Pulmonary artery endothelial cell (primary cell): ENCODE measurements around the gene STAMBPL1. TPM values are rescaled to one million over a fixed set of nuclear protein-coding genes. Genes with fewer than 3 reads are reported as not detected.

Source experiments
- DNase-seq: peaks from one replicate; pipeline ENCODE4 v3.0.0-alpha.2; 2011; ENCODE audit warnings: low read depth, low spot score
- total RNA-seq: library from RNA; depleted of rRNA; stranded (reverse); fragments of >200 nt; gene quantifications from 2 replicates; pipeline ENCODE4 v1.2.3, GENCODE V29; 2014

The STAMBPL1 gene
- total RNA-seq, 1 donor from 2014 or later, result 1.6 TPM

DNA sequence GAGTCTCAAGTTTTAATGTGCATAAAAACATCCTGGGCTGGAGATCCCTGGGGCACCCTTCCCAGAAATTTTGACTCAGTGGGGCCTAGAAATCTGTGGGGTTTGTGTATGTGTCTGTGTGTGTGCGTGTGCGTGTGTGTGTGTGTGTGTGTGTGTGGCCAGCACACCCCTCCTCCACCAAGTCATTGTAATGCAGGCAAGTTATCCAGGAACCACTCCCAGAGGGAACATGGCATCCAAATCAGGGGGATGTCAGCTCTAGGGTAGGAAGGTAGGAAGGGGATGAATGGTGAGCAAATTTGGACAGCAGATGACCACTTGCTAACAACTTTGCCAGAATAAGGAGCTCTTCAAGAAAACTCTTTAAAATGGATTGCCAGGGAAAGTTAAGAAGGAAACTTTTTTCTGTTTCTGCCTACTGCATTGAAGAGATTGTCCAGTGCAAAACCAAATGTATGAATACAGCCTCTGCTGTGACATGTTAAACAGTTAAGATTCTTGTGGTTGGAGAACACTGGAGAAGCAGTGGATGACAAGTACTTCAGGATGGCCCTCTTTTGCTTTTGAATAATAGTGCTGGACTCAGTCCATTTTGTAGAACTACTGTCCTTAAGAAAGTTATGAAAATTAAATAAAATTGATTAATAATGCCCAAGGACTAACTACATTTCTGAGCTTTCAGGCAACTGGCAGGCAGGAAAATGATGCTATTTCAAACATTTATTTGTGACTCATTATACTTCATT, 12.3 kb downstream of the STAMBPL1 start:
- DNase-seq, result no peak

DNA sequence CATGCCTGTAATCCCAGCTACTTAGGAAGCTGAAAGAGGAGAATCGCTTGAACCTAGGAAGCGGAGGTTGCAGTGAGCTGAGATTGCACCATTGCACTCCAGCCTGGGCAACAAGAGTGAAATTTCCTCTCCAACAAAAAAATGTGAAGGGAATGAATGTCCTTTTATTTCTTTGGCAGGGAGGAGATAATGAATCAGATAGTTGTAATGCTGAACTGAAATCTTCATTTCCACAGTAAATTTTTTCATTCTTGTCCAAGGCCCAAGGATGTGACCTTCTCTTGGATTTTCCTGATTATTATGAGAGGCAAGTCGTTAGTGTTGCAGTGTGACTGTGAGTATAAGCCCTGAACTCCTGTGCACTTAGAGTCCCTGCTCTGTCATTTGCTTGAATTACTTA, 13.6 kb downstream of the STAMBPL1 start:
- DNase-seq, result no peak

DNA sequence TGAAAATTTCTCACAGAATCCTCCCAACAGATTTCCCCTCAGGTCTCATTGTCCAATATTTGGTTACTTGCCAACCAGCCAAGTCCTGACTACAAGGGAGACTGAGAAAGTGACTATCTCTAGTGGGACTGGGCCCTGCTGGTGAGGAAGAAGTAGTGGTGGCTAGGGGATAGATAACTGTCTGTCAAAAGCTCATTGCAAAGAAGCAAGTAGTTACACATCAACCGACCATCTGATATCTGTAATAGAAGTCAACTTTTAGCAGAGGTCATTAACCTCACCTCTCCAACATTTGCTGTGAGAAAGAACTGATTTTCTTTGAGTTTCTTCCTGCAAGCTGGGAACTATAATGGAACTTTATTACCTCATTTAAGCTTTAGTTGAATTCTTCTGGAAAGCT, 15.2 kb downstream of the STAMBPL1 start:
- DNase-seq, result no peak

DNA sequence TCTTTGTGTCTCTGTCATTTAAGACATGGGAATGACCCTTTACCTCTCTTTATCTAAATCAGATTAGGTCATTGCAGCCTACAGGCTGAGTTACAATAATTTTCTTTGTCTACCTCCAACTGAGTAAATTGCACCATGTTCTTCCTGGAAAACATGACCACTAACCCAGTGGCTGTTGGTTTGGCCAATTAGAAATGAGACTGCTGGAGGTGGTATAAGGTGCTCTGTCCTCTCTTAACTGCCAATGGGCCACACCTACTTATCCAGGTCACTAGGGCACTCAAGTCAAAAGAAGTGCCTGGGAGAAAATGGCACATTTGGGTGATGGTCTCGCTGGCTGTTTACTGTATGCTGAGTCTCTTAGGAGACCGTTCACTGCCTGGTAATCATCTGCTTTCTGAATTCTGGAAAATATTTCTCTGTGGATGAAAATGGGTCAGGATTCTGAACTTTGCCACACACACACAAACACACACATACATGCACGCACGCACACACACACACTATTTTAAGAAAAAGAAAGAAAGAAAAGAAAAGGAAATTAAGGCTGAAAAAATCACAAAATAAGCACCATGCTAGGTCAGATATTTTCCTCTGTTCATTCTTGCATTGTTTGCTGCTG, 16.4 kb downstream of the STAMBPL1 start:
- no peak for DNase-seq

DNA sequence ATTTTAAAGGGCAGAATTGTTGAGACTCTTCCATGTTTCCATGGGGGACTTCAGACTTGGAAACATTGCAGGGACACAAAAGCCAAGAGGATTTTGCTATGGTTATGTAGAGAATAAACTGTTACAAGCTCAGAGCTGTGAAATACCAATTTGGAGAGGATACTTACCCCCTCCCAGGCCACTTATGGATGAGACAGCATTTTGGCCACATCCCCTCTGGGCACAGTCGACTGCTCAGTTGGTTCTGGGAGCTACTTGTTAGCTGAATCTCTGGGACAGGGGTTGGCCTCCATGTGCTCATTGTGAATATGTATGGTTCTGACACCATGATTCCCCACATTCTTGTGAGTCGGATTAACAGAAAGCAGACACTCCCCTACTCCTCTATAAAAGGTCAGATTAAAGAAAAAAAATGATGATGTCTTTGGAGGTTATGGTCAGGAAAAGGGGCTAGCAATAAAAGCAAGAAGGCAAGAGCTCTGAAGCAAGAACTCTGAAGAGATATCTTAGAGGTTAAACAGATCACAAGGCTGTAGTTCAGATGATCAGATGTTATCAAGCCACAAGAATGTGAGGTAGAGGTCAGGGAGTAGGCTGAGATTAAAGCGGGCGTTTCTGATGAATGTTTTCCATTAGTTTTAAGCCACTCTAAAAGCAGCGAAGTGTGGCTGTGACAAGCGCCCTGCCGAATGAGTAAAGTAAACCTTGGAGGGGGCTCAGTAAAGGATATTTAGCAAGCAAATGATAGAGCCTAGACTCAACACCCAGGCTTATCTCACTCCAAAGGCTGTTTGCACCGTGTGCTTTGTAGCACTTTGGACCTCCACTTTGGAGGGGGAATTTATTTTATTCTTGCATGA, 17.2 kb downstream of the STAMBPL1 start:
- DNase-seq, result no peak

DNA sequence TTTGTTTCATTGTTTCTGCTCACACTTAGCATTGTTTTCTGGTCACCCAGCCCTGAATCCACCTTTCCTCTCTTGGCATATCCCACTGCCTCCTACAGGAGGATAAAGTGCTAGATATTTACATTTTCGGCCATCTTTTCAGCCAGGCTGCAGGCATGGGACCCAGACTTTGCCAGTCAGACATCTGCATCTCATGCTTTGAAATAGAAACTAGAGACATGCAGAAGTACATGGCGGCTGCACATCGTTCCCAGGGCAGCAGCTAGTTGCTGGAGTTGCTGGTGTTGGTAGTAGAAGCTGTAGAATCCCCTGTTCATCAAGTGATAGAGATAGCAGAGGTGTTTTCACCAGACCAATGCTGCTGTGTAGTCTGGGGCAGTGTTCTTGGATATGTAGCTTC, 18.7 kb downstream of the STAMBPL1 start:
- DNase-seq, result no peak

DNA sequence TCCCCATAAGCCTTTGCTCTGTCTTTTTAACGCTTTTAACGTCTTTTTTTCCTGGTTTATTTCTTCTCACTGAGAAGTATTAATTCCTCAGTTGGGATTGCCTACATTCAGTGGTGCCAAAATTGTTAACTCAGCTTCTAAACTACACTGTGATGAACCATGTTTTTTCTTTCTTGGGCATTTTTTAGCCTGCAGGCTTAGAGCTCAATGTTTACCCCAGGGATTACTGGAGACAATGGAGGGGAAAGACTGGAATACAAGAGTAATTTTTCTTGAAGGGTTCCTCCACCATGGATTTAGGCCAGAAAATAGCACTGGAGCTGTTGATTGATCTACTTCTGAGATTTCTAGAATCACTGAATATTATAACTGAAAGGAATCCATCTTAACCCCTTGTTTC, 19.8 kb downstream of the STAMBPL1 start:
- DNase-seq, result no peak

DNA sequence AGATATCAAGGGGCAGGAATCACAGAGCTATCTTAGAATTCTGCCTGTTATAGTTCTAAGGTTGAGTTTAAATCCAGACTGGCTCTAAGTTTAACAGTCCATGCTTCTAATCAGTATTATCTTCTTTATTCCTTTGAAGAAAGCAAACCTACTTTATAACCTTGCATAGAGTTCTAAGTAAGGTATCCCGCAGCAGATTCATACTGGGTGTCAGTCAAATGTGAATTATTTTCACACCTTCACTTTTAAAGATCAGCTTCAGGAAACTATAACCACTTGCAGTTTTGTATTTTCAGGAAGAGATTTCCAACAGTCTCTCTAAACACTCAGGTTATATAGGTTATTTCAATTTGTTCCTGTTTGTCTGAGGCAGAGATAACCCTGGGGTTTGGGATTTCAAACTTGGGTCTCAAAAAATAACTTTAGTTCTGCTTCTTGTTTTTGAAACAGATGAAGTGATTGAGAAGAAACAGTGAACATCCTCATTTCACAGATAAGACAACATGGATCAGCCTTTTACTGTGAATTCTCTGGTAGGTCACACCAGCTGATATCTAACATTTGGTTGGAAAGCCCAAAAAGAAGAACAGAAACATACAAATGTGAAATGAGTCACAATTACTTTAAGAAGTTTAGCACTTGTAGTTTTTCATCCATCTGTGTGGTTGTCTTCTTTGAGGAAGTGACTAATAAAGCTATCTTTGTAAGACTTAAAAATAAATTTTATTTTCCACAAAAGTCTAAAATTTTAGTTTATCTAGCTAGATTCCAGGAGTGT, 21.4 kb downstream of the STAMBPL1 start:
- no peak for DNase-seq

DNA sequence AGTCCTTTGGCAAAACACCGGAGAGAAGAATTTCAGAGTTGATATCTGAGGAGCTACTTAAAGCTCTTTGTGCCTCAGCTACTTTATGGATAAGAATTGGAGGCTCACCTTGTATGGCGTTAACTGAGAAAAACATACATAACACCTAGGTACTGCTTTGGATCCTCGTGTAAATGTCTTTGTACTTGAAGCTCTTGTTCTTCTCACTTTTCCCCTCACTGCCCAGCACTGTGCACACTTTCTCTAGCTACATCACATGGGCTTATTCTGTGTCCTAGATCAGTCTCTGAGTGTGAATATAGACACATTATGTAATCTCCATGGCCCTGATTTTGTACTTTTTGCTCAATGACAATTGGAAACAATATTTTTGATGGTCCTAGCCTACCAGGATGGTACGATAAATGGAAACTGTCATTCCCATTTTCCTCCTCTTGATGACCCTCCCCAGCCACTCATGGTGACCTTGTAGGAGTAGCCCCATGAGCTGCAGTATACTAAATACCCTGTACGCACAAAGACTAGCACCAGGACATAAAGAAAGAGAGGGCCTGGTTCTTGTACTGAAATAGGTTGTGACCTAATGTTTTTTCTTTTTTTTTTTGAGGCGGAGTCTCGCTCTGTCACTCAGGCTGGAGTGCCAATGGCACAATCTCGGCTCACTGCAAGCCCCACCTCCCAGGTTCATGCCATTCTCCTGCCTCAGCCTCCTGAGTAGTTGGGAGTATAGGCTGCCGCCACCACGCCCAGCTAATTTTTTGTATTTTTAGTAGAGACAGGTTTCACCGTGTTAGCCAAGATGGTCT, 22.1 kb downstream of the STAMBPL1 start:
- DNase-seq, result no peak

DNA sequence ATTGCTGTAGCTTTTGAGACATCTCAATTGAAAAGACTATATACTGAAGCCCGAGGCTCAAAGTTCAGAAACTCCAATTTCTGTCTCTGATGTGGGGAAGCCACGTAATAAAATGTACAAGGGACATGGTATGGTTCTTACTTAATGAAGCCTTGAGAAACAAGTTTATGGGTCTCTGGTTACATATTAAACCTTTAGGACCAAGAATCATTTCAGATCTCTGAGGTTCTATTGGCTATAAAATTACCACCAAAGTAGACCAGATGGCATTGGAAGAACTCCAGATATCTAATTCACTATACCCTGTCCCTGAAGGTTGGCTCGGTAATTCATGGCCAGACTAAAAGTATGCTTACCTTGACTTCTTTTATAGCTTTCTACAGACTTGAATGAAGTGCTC, 23.7 kb downstream of the STAMBPL1 start:
- DNase-seq, result no peak

DNA sequence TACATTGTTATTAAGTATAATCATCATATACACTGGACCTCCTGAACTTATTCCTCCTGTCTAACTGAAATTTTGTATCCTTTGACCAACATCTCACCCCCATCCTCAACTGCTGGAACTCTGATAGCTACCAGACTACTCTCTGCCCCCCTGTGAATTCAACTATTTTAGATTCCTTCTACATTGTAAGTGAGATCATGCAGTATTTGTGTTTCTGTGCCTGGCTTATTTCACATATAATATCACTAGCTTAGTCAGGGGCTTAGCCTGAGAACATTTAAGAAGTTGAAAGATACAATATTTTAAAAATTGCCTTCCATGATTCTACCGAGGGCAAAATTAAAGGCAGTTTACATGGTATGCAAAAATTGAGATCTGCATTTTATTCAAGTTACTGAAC, 26.9 kb downstream of the STAMBPL1 start:
- no peak for DNase-seq

DNA sequence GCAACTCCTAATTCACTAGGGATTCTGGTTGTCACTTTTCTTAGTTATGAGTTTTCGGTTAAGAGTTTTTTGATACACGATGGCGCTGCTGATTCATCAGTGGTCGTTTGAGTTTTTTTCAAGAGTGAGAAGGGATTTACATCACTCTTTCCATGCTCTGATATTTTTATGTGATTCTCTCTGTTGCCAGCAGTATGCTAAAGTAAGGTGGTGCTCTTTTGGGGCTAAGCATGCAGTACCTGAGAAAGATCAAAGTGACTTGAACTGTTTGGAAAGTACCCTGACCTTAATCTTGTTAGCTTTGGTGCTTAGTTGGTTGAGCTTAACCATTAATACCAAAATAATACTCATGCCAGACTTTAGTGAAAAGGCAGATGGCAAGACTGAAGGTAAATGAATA, 28.1 kb downstream of the STAMBPL1 start:
- DNase-seq, result no peak

DNA sequence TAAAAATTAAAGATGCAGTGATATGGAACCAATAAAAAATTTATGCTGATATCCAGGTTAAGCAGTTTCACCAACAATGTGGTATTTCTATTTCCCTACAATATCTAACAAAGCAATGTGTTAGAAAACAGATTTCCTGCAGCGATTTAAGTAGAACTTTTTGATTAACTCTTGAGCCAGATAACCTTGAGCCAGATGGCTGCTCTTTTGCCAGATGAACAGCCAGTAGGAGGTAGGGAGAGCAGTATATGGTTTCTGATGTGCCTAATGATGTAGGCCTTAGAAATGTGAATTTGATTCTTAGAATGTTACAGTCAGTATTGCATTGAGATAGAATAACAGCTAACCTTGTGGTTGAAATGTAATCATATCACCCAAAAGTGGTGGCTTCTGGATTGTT, 31.1 kb downstream of the STAMBPL1 start:
- no peak for DNase-seq

DNA sequence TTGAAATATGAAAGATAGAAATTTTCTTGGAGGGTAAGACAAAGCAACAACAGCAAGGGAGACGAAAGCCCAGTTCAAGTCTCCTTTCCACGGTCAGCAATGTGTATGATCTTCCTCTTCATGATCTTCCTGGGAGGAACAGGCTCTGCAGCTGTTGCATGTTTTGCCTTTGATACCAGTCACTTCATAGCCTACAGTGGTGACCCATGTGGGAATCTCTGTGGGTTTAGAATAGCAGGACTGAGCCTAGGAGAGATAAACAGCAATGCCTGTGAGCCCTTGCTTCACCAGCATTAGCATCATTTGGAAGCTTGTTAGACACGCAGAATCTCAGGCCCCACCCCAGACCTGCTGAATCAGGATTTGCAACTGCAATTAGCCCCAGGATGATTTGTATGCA, 31.8 kb downstream of the STAMBPL1 start:
- no peak for DNase-seq

DNA sequence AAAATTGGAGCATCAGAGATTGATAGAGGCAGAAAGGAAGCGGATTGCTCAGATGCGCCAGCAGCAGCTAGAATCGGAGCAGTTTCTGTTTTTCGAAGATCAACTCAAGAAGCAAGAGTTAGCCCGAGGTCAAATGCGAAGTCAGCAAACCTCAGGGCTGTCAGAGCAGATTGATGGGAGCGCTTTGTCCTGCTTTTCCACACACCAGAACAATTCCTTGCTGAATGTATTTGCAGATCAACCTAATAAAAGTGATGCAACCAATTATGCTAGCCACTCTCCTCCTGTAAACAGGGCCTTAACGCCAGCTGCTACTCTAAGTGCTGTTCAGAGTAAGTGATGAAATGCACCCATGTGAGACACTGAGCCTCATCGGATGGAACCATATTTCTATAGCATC, 33.1 kb downstream of the STAMBPL1 start:
- no peak for DNase-seq

DNA sequence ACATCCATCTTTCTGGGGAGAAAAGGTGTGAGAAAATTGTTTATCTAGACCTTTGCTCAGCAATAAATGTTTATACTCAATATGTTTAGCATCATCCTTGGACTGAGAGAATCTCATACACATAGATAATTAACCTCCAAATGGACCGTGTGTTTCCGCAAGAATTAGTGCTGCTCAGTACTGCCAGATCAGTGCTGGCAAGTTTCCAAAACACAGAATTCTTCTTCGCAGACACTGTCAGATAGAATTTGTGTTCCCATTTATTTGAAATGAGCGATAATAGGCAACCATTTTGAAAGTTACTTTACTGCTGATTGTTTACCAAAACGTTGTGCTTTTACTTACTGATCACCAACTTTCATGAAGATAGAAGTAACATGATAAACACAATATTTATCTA, 33.7 kb downstream of the STAMBPL1 start:
- no peak for DNase-seq

DNA sequence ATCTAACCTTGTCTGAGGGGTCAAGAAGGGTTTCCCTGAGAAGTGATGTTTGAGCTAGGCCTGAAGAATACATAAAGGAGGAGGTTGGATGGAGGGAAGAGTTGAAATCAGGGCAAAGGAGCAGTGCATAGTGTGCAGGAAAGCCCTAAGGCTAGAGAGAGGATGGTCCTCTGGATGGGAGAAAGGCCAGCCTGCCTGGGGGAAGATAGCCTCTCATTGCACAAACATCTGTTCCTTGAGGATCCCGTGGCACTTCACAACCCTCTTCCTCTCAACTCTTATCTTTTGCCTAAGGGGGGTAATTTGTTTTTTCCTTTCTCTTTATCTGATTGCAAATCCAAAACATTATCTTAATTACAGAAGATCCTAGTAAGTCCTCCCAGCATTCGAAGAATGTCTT, 35.7 kb downstream of the STAMBPL1 start:
- no peak for DNase-seq

DNA sequence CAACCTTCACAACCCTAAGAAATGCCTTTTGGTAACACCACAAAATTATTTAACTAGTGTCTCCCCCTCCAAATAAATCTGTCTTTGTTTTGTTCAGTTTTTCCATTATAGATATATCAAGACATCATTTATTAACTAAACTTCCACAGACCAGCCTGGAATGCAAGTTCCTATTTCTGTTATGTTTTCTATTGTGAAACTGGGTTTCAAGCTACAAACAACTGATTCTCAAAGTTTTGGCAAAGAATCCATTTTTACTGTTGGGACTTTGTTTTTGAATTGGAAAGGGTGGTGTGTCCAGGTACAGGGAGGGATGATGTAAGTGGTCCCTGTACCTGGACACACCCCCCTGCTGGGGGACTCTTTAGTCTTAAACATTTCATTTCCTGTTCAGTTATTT, 36.2 kb downstream of the STAMBPL1 start:
- DNase-seq, result no peak

DNA sequence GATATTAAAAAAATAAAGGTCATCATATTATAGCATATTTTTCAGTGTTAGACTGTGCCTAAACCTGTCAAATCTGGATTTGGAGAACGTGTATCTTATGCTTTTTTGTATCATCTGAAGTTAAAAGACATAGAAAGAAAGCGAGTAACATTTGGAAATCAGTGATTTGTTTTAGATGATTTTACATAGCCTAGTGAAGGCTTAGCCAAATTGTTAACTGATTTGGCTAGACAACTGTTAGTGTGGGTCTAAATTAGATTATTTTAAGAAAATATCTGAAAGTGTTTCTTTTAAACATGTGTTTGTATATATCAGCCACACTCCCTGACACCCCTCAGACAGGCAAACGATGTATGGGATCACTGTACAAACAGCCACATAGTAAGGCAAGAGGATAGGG, 36.9 kb downstream of the STAMBPL1 start:
- no peak for DNase-seq

DNA sequence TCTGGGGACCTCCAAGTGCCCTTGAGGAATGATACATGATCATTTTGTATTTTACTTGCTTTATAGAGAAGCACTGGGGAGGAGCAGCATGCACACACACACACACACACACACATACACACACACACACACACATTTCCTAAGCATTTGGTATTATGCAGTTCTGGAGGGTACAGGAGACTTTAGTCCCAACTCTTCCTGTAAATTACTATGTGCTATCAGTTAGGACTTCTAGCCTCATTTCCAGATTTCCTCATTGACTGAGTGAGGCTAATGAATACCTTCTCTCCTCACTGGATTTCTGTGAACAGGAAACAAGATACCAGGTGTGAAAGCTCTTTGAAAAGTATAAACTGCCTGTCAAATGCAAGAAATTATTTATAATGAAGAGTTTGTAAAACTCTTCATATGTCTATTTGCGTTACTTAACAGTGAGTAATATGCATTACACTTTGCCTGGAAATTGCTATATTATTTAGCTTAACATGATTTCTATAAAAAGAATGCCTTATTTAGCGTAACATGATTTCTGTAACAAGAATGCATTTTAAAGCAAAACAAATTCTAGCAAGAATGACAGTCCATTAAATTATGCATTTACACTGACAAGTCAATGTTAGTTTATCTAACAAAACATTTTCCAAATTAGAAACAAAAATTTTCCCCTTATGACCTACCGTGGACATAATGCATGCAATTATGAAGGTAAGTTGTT, 38.3 kb downstream of the STAMBPL1 start:
- no peak for DNase-seq
